ENCODE results near the gene MYO19.
A peak's percentile ranks its signal among the peaks of the same experiment; 100 is the strongest.
"Not testable (repeated sequence)": the region's sequence is repeated elsewhere in the genome, so short reads cannot be mapped to it uniquely, and the experiment has no call there.

MYO19 gene

GRCh38 chr17:36475346-36475970 is 59.2 kb downstream of the MYO19 start:
- no peak for DNase-seq (ENCODE audit: low read depth, low spot score)
- no peak overlapping the region for H3K4me3 ChIP-seq (ENCODE audit: low read length)

- no peak overlapping the region for H3K4me3 ChIP-seq (ENCODE audit: low read length)
- DNase-seq (ENCODE audit: low read depth, low spot score), result no peak
Observed at GRCh38 chr17:36474571-36474970, 60.1 kb downstream of the MYO19 start.

- no peak for DNase-seq (ENCODE audit: low read depth, low spot score)
- H3K4me3 ChIP-seq (ENCODE audit: low read length), result no peak overlapping the region
Observed at GRCh38 chr17:36470499-36470898, 64.2 kb downstream of the MYO19 start.

GRCh38 chr17:36469733-36470132 is 64.9 kb downstream of the MYO19 start:
- H3K4me3 ChIP-seq (ENCODE audit: low read length), result no peak overlapping the region
- no peak for DNase-seq (ENCODE audit: low read depth, low spot score)

- no peak overlapping the region for H3K4me3 ChIP-seq (ENCODE audit: low read length)
- no peak for DNase-seq (ENCODE audit: low read depth, low spot score)
Observed at GRCh38 chr17:36468903-36469635, 65.6 kb downstream of the MYO19 start.

- no peak overlapping the region for H3K4me3 ChIP-seq (ENCODE audit: low read length)
- no peak for DNase-seq (ENCODE audit: low read depth, low spot score)
Observed at GRCh38 chr17:36464765-36465088, 69.9 kb downstream of the MYO19 start.

- H3K4me3 ChIP-seq (ENCODE audit: low read length), result no peak overlapping the region
- DNase-seq (ENCODE audit: low read depth, low spot score), result peak; percentile 32
Observed at GRCh38 chr17:36463916-36464764, 70.5 kb downstream of the MYO19 start.

- H3K4me3 ChIP-seq (ENCODE audit: low read length), result no peak overlapping the region
- no peak for DNase-seq (ENCODE audit: low read depth, low spot score)
Observed at GRCh38 chr17:36461330-36462110, 73.1 kb downstream of the MYO19 start.

- H3K4me3 ChIP-seq (ENCODE audit: low read length), result no peak overlapping the region
- DNase-seq (ENCODE audit: low read depth, low spot score), result no peak
Observed at GRCh38 chr17:36460265-36460937, 74.3 kb downstream of the MYO19 start.

- H3K4me3 ChIP-seq (ENCODE audit: low read length), result no peak overlapping the region
- no peak for DNase-seq (ENCODE audit: low read depth, low spot score)
Observed at GRCh38 chr17:36459601-36460000, 75.1 kb downstream of the MYO19 start.

GRCh38 chr17:36459045-36459444 is 75.6 kb downstream of the MYO19 start:
- no peak overlapping the region for H3K4me3 ChIP-seq (ENCODE audit: low read length)
- no peak for DNase-seq (ENCODE audit: low read depth, low spot score)

GRCh38 chr17:36457701-36458100 is 77.0 kb downstream of the MYO19 start:
- not testable (repeated sequence) for H3K4me3 ChIP-seq (ENCODE audit: low read length); DNase-seq (ENCODE audit: low read depth, low spot score)

- DNase-seq (ENCODE audit: low read depth, low spot score); H3K4me3 ChIP-seq (ENCODE audit: low read length): not testable (repeated sequence)
Observed at GRCh38 chr17:36452888-36453287, 81.8 kb downstream of the MYO19 start.

GRCh38 chr17:36449997-36450396 is 84.7 kb downstream of the MYO19 start:
- H3K4me3 ChIP-seq (ENCODE audit: low read length); DNase-seq (ENCODE audit: low read depth, low spot score): not testable (repeated sequence)

Measured in Jurkat, Clone E6-1 (cell line).